Activated CD8-positive, alpha-beta T cell treated with anti-CD3 and anti-CD28 coated beads for 36 hours (primary cell): ENCODE results near the gene BHLHE23. TPM values are rescaled to one million over a fixed set of nuclear protein-coding genes. Genes with fewer than 3 reads are reported as not detected.

Source experiments
- ATAC-seq: fragments of 200-7000 bp; cut with Tn5 transposase; one replicate; pipeline ENCODE4 v1.10.0; 2021; ENCODE audit warnings: mild to moderate bottlenecking, moderate library complexity
- CTCF ChIA-PET: fragments of 350-600 bp; sonication (Branson Sonifier 250); formaldehyde crosslinking; loops from one replicate; lab custom pipeline; 2021; ENCODE audit warnings: antibody characterized with exemption; lab: Charles Lee
- POLR2A ChIA-PET: fragments of 350-600 bp; sonication (Branson Sonifier 250); formaldehyde crosslinking; loops from one replicate; lab custom pipeline; 2021; ENCODE audit warnings: antibody characterized with exemption; lab: Charles Lee
- DNase-seq: peaks from one replicate; pipeline ENCODE4 v3.0.0-alpha.2; 2020
- H3K27ac Mint-ChIP-seq: one replicate; pipeline ENCODE4 v1.8.0; 2021; ENCODE audit warnings: mild to moderate bottlenecking, mixed read lengths
- H3K27me3 Mint-ChIP-seq: one replicate; pipeline ENCODE4 v1.8.0; 2021; ENCODE audit warnings: mixed read lengths
- H3K36me3 Mint-ChIP-seq: one replicate; pipeline ENCODE4 v1.8.0; 2021; ENCODE audit warnings: low read depth, mixed read lengths
- H3K4me1 Mint-ChIP-seq: one replicate; pipeline ENCODE4 v1.8.0; 2021; ENCODE audit warnings: low read depth, mixed read lengths
- H3K4me3 Mint-ChIP-seq: one replicate; pipeline ENCODE4 v1.8.0; 2021; ENCODE audit warnings: mild to moderate bottlenecking, moderate library complexity, mixed read lengths
- H3K9me3 Mint-ChIP-seq: one replicate; pipeline ENCODE4 v1.8.0; 2021; ENCODE audit warnings: mixed read lengths
- intact Hi-C: fragments of 100-400 bp; cut with micrococcal nuclease; formaldehyde crosslinking; loops from one replicate; pipeline ENCODE4 v1.10.0; 2022
- total RNA-seq, 2 experiments: library from RNA; stranded (reverse); gene quantifications; one replicate each; pipeline ENCODE4 v1.2.3, GENCODE V29; 2021
- TF ChIP-seq, protein P1 (sequence below): fragments of 200-600 bp; IDR thresholded peaks from one replicate; pipeline ENCODE4 v1.8.0; 2022; ENCODE audit warnings: antibody characterized with exemption, mild to moderate bottlenecking

BHLHE23 gene
- total RNA-seq, 2 experiments from 2014 or later: not detected

DNA sequence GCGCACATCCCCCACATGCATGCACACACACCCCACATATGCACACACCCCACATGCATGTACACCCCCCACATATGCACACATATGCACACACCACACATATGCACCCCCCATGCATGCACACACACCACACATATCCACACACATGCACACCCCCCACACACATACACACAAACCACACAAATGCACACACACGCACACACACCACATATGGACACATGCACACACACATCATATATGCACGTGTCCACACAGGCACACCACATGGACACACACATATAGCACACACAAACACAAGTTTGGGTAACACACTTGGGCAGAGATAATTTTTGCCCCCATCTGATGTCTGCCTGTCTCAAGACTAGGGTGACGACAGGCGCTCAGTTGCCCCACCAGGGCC lies 8.3 kb downstream of the BHLHE23 start:
- Mint-ChIP-seq H3K4me1 (peaks cover 4% of the 10 kb centered on the region), H3K4me3 (no peak overlapping the region), H3K36me3 (no peaks in the 10 kb centered on the region), H3K27me3 (peaks cover 34% of the 10 kb centered on the region), H3K9me3 (no peaks in the 10 kb centered on the region), H3K27ac (no peak overlapping the region)
- ATAC-seq (no peak), DNase-seq (no peak)
- ChIA-PET CTCF (interaction anchor here (1.3 kb wide), 1 partner anchor 11 kb away, joined by 8 read pairs; no protein-coding TSS in a partner anchor), POLR2A (interaction anchor here (1.2 kb wide), 1 partner anchor 19 kb away, joined by 3 read pairs; no protein-coding TSS in a partner anchor)
- intact Hi-C loops: no loop called here
- TF ChIP-seq, protein P1, sequence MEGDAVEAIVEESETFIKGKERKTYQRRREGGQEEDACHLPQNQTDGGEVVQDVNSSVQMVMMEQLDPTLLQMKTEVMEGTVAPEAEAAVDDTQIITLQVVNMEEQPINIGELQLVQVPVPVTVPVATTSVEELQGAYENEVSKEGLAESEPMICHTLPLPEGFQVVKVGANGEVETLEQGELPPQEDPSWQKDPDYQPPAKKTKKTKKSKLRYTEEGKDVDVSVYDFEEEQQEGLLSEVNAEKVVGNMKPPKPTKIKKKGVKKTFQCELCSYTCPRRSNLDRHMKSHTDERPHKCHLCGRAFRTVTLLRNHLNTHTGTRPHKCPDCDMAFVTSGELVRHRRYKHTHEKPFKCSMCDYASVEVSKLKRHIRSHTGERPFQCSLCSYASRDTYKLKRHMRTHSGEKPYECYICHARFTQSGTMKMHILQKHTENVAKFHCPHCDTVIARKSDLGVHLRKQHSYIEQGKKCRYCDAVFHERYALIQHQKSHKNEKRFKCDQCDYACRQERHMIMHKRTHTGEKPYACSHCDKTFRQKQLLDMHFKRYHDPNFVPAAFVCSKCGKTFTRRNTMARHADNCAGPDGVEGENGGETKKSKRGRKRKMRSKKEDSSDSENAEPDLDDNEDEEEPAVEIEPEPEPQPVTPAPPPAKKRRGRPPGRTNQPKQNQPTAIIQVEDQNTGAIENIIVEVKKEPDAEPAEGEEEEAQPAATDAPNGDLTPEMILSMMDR: no peak

DNA sequence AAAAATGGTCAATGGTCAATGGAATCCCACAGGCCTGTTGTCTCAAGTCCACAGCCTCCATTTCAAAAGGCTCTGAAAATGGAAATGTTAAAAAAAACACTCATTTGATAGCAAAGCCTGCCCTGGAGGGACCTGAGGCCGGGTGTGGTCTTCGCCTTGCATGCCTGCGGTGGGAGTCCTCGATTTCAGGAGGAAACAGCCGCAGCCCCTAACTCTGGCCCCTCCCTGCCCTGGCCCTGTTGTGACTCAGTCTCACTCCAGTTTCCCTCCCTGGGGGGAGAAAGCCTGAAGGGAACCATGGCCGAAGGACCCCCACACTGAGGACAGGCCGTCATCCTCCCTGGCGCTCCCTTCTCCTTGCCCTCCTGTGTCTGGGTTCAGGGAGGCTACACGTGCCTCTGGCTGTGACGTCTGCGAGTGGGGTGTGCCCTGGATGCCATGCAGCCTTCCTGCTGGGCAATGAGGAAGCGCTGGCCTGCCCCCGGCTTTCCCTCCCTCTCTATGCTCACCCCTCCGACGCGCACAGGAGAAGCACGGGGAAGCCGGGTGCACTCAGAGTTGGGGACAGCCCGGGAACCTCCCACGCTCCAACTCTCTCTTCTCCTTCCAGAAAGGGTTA lies 9.2 kb downstream of the BHLHE23 start:
- no peaks in the 10 kb centered on the region for H3K9me3 Mint-ChIP-seq
- H3K27ac Mint-ChIP-seq: no peak overlapping the region
- TF ChIP-seq, protein P1: no peak
- intact Hi-C loops: no loop called here
- DNase-seq: no peak
- CTCF ChIA-PET: no interaction called here
- no peak for ATAC-seq
- peaks cover 24% of the 10 kb centered on the region for H3K27me3 Mint-ChIP-seq
- POLR2A ChIA-PET: no interaction called here
- peaks cover 4% of the 10 kb centered on the region for H3K4me1 Mint-ChIP-seq
- no peak overlapping the region for H3K4me3 Mint-ChIP-seq
- H3K36me3 Mint-ChIP-seq: no peaks in the 10 kb centered on the region

DNA sequence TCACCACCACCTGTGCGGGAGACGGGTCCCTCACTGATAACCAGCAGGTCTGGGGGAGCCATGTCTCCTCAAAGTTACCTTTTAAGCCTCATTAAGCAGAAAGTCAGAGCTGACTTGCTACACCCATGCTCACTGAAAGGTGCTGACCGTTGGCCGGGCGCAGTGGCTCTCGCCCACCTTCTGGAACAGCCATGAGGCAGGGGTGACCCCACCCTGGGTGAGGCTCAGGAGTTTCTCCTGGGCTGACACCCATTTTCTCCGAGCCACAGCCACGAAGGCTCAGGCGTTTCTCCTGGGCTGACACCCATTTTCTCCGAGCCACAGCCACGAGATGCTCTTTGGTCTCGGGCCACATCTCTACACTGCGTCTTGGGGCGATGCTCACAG lies 10.2 kb downstream of the BHLHE23 start:
- TF ChIP-seq, protein P1: no peak
- peaks cover 4% of the 10 kb centered on the region for H3K4me1 Mint-ChIP-seq
- ChIA-PET POLR2A (no interaction called here), CTCF (no interaction called here)
- H3K4me3 Mint-ChIP-seq: no peak overlapping the region
- no peak overlapping the region for H3K27ac Mint-ChIP-seq
- DNase-seq (no peak), ATAC-seq (no peak)
- intact Hi-C loops: no loop called here
- H3K9me3 Mint-ChIP-seq: no peaks in the 10 kb centered on the region
- peaks cover 23% of the 10 kb centered on the region for H3K27me3 Mint-ChIP-seq
- H3K36me3 Mint-ChIP-seq: no peaks in the 10 kb centered on the region

DNA sequence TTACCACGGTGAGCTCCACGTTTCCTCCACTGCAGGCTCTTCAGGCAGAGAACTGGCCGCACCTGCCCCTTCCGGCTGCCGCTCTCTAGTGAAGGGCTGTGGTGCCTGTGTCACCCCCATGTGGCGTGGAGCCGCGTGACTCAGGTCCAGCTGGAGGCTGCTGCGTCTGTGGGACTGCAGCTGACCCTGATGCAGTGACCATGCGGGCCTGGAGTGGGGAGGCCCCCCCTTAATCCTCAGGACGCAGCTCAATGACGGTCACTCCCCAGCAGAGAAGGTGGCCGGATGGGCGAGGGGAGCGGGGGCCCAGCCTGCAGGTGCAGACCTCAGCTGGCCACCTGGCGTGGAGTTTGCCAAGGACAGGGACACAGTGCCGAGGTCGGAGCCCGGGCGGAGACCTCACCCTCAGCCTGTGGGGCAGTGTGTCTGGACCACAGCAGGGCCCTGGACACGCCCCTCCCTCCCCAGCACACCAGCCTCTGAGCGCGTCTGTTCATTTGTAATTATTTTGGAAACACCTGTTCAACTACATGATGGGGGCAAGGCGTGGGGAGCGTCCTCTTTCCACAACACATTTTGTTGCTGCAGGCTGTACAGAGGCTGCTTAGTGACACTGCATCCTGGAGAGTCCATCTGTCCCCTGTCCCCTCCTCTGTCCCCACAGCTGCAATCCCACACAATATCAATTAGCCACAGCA lies 10.7 kb downstream of the BHLHE23 start:
- intact Hi-C loops: no loop called here
- no peak for DNase-seq
- Mint-ChIP-seq H3K36me3 (no peaks in the 10 kb centered on the region), H3K4me1 (peaks cover 4% of the 10 kb centered on the region), H3K27ac (no peak overlapping the region), H3K9me3 (no peaks in the 10 kb centered on the region), H3K4me3 (no peak overlapping the region), H3K27me3 (peaks cover 19% of the 10 kb centered on the region)
- POLR2A ChIA-PET: no interaction called here
- CTCF ChIA-PET: interaction anchor here (1.1 to 1.9 kb wide), 2 partner anchors 9 to 23 kb away, joined by 3 to 7 read pairs; no protein-coding TSS in a partner anchor
- TF ChIP-seq, protein P1: no peak
- ATAC-seq: no peak

DNA sequence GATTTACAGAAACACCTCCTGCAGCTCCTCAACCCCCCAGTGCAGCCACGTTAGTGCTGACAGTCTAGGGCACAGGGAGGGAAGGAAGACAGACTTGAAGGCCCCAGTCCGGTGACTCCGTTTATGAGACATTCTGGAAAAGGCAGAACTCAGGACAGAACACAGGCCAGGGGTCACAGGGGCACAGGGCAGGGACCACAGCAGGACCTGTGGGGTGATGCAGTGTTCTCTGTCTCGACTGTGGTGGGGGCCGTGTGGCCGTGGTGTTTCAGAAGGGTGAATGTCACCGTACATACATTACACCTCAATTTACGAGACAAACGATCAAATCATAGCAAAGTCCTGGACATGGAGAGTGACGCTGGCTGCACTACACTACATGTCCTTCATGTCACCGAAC lies 11.3 kb downstream of the BHLHE23 start:
- Mint-ChIP-seq H3K9me3 (no peaks in the 10 kb centered on the region), H3K27me3 (peaks cover 18% of the 10 kb centered on the region), H3K4me1 (peaks cover 4% of the 10 kb centered on the region), H3K4me3 (no peak overlapping the region), H3K27ac (no peak overlapping the region), H3K36me3 (no peaks in the 10 kb centered on the region)
- DNase-seq (no peak), ATAC-seq (no peak)
- TF ChIP-seq, protein P1: no peak
- intact Hi-C loops: no loop called here
- ChIA-PET POLR2A (no interaction called here), CTCF (interaction anchor here (1.1 to 1.9 kb wide), 2 partner anchors 9 to 23 kb away, joined by 3 to 7 read pairs; no protein-coding TSS in a partner anchor)
